ENCODE data around the gene APMAP. TPM values are rescaled to one million over a fixed set of nuclear protein-coding genes. Genes with fewer than 3 reads are reported as not detected.
A peak's percentile ranks its signal among the peaks of the same experiment; 100 is the strongest.

Gene APMAP
- total and polyA plus RNA-seq, 2 of the 13 experiments (the other 11 are each of a cell fraction or from before 2014, with no cell fraction given): 168 to 214 TPM

DNA sequence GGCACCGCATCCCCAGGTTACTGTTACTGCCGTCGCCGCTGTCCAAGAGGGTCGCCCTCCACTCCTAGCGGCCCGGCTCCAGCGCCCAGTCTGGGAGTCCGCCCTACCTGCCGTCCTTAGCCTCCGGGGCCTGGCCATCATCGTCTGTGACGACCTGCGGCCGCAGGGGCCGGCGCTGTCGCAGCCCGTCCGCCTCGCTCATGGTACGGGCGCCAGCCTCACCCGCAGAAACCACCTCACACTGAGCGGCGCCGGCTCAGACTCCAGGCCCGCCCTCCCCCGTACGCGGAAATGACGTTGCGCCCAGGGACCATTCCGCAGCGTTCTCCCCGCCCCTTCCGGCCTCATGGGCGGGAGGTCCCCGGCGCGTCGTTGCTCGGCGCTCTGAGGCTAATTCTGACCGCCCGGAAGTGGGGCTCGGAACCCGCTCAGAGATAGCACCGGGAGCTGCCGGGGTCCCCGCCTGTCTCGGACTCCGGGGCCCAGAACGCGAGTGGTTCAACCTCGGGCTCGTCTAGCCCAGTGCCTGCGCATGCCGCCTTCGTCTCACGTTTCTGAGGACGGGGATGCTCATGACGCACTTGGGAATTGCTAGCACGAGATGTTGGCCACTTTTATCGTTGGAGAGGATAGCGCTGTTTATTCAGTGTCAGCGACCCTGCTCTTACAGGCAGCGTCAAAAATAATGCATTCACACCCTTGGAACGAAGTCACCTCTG lies at the start of gene APMAP (continued):
- TF ChIP-seq CEBPG (CRISPR knock-in tag; IDR thresholded peaks at IDR 0.05): peak; percentile 45; the same call in 1 of the 2 replicates
- TF ChIP-seq NBN (conservative IDR thresholded peaks at IDR 0.05): no peak
- no peak for TF ChIP-seq POLR2AphosphoS2 (IDR thresholded peaks at IDR 0.05; ENCODE audit: low read depth, low read length)
- peak; percentile 79 for TF ChIP-seq DNMT1 (CRISPR knock-in tag; IDR thresholded peaks at IDR 0.05)
- TF ChIP-seq, protein P1, sequence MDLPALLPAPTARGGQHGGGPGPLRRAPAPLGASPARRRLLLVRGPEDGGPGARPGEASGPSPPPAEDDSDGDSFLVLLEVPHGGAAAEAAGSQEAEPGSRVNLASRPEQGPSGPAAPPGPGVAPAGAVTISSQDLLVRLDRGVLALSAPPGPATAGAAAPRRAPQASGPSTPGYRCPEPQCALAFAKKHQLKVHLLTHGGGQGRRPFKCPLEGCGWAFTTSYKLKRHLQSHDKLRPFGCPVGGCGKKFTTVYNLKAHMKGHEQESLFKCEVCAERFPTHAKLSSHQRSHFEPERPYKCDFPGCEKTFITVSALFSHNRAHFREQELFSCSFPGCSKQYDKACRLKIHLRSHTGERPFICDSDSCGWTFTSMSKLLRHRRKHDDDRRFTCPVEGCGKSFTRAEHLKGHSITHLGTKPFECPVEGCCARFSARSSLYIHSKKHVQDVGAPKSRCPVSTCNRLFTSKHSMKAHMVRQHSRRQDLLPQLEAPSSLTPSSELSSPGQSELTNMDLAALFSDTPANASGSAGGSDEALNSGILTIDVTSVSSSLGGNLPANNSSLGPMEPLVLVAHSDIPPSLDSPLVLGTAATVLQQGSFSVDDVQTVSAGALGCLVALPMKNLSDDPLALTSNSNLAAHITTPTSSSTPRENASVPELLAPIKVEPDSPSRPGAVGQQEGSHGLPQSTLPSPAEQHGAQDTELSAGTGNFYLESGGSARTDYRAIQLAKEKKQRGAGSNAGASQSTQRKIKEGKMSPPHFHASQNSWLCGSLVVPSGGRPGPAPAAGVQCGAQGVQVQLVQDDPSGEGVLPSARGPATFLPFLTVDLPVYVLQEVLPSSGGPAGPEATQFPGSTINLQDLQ (CRISPR knock-in tag; IDR thresholded peaks at IDR 0.05): peak; percentile 79
- TF ChIP-seq, protein P2, sequence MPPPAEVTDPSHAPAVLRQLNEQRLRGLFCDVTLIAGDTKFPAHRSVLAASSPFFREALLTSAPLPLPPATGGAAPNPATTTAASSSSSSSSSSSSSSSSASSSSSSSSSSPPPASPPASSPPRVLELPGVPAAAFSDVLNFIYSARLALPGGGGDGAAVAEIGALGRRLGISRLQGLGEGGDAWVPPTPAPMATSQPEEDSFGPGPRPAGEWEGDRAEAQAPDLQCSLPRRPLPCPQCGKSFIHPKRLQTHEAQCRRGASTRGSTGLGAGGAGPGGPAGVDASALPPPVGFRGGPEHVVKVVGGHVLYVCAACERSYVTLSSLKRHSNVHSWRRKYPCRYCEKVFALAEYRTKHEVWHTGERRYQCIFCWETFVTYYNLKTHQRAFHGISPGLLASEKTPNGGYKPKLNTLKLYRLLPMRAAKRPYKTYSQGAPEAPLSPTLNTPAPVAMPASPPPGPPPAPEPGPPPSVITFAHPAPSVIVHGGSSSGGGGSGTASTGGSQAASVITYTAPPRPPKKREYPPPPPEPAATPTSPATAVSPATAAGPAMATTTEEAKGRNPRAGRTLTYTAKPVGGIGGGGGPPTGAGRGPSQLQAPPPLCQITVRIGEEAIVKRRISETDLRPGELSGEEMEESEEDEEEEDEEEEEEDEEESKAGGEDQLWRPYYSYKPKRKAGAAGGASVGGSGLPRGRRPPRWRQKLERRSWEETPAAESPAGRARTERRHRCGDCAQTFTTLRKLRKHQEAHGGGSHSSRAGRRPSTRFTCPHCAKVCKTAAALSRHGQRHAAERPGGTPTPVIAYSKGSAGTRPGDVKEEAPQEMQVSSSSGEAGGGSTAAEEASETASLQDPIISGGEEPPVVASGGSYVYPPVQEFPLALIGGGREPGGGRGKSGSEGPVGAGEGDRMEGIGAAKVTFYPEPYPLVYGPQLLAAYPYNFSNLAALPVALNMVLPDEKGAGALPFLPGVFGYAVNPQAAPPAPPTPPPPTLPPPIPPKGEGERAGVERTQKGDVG (CRISPR knock-in tag; IDR thresholded peaks at IDR 0.05; ENCODE audit: borderline replicate concordance): peak; percentile 87; the same call in 1 of the 2 replicates
- peak; percentile 89 for TF ChIP-seq CBX1 (IDR thresholded peaks at IDR 0.05; ENCODE audit: low read depth)
- TF ChIP-seq, protein P3, sequence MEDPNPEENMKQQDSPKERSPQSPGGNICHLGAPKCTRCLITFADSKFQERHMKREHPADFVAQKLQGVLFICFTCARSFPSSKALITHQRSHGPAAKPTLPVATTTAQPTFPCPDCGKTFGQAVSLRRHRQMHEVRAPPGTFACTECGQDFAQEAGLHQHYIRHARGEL (CRISPR knock-in tag; IDR thresholded peaks at IDR 0.05): peak; percentile 84; the same call in 1 of the 2 replicates
- TF ChIP-seq, protein P4, sequence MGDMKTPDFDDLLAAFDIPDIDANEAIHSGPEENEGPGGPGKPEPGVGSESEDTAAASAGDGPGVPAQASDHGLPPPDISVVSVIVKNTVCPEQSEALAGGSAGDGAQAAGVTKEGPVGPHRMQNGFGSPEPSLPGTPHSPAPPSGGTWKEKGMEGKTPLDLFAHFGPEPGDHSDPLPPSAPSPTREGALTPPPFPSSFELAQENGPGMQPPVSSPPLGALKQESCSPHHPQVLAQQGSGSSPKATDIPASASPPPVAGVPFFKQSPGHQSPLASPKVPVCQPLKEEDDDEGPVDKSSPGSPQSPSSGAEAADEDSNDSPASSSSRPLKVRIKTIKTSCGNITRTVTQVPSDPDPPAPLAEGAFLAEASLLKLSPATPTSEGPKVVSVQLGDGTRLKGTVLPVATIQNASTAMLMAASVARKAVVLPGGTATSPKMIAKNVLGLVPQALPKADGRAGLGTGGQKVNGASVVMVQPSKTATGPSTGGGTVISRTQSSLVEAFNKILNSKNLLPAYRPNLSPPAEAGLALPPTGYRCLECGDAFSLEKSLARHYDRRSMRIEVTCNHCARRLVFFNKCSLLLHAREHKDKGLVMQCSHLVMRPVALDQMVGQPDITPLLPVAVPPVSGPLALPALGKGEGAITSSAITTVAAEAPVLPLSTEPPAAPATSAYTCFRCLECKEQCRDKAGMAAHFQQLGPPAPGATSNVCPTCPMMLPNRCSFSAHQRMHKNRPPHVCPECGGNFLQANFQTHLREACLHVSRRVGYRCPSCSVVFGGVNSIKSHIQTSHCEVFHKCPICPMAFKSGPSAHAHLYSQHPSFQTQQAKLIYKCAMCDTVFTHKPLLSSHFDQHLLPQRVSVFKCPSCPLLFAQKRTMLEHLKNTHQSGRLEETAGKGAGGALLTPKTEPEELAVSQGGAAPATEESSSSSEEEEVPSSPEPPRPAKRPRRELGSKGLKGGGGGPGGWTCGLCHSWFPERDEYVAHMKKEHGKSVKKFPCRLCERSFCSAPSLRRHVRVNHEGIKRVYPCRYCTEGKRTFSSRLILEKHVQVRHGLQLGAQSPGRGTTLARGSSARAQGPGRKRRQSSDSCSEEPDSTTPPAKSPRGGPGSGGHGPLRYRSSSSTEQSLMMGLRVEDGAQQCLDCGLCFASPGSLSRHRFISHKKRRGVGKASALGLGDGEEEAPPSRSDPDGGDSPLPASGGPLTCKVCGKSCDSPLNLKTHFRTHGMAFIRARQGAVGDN (CRISPR knock-in tag; IDR thresholded peaks at IDR 0.05): peak; percentile 99
- peak; percentile 45; the same call in 1 of the 2 replicates for TF ChIP-seq RELA (CRISPR knock-in tag; IDR thresholded peaks at IDR 0.05)
- TF ChIP-seq TP53 (CRISPR knock-in tag; conservative IDR thresholded peaks at IDR 0.05): peak; percentile 78; the same call in 1 of the 2 replicates
- TF ChIP-seq ZEB1 (IDR thresholded peaks at IDR 0.05; ENCODE audit: insufficient replicate concordance, low read depth): peak; percentile 31
- TF ChIP-seq SKI (IDR thresholded peaks at IDR 0.05; ENCODE audit: partially characterized antibody): peak; percentile 70
- peak; percentile 69 for TF ChIP-seq PTBP1 (IDR thresholded peaks at IDR 0.05; ENCODE audit: low read depth, low read length, poor library complexity, severe bottlenecking)
- TF ChIP-seq ZNF253 (CRISPR knock-in tag; IDR thresholded peaks at IDR 0.05; ENCODE audit: borderline replicate concordance): peak; percentile 90; the same call in 1 of the 2 replicates
- peak; percentile 97 for TF ChIP-seq HOXD1 (CRISPR knock-in tag; IDR thresholded peaks at IDR 0.05)
- TF ChIP-seq, protein P5, sequence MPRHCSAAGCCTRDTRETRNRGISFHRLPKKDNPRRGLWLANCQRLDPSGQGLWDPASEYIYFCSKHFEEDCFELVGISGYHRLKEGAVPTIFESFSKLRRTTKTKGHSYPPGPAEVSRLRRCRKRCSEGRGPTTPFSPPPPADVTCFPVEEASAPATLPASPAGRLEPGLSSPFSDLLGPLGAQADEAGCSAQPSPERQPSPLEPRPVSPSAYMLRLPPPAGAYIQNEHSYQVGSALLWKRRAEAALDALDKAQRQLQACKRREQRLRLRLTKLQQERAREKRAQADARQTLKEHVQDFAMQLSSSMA (CRISPR knock-in tag; IDR thresholded peaks at IDR 0.05): peak; percentile 97
- TF ChIP-seq ZNF567 (CRISPR knock-in tag; IDR thresholded peaks at IDR 0.05; ENCODE audit: borderline replicate concordance): no peak; the same call in 1 of the 2 replicates
- no peak for TF ChIP-seq PAF1 (CRISPR knock-in tag; IDR thresholded peaks at IDR 0.05)

Data from HepG2 (cell line).